ENCODE measurements around the gene IQGAP2.

- TF ChIP-seq POLR2A (IDR thresholded peaks at IDR 0.05) (no peak), CTCF (IDR thresholded peaks at IDR 0.05) (no peak)
These were observed 132.5 kb downstream of the IQGAP2 start for GRCh38 chr5:76535577-76535976.

All from right lobe of liver (tissue), 4 donors.